GM12878 (cell line): ENCODE data around the gene FAM50A. TPM values are rescaled to one million over a fixed set of nuclear protein-coding genes. Genes with fewer than 3 reads are reported as not detected.

Experiments used
- ATF2 ChIP-seq: IDR thresholded peaks from 2 replicates; pipeline ENCODE4 v1.6.1; 2012; ENCODE audit warnings: low read length, inconsistent platforms
- ATF3 ChIP-seq: IDR thresholded peaks from 2 replicates; pipeline ENCODE4 v1.6.1; 2011; ENCODE audit warnings: low read depth, mild to moderate bottlenecking, low read length, moderate library complexity, borderline replicate concordance; ENCODE audit errors: extremely low read depth
- CBFB ChIP-seq: IDR thresholded peaks from 2 replicates; pipeline ENCODE4 v1.6.1; 2016; ENCODE audit warnings: antibody characterized with exemption, low read depth
- CBX5 ChIP-seq: sonication (generic); IDR thresholded peaks from 2 replicates; pipeline ENCODE4 v1.6.1; 2016; ENCODE audit warnings: low read depth, moderate library complexity, mild to moderate bottlenecking, inconsistent platforms
- DPF2 ChIP-seq: fragments of 450-650 bp; IDR thresholded peaks from 2 replicates; pipeline ENCODE4 v1.6.1; 2017; ENCODE audit warnings: mild to moderate bottlenecking
- ELK1 ChIP-seq: IDR thresholded peaks from 2 replicates; pipeline ENCODE4 v1.6.1; 2012; ENCODE audit warnings: low read depth, low read length, improper control_type of control experiment
- ESRRA ChIP-seq: IDR thresholded peaks from 2 replicates; pipeline ENCODE4 v1.6.1; 2012; ENCODE audit warnings: mild to moderate bottlenecking, low read length, improper control_type of control experiment
- FOS ChIP-seq: IDR thresholded peaks from 3 replicates; pipeline ENCODE4 v1.6.1; 2011; ENCODE audit warnings: borderline replicate concordance; ENCODE audit not compliant: insufficient read length; ENCODE audit errors: extremely low read depth
- GATAD2B ChIP-seq: fragments of 450-650 bp; conservative IDR thresholded peaks from 2 replicates; pipeline ENCODE4 v1.6.1; 2017; ENCODE audit warnings: low read depth, mild to moderate bottlenecking, moderate library complexity
- MXI1 ChIP-seq: fragments of 150-350 bp; IDR thresholded peaks from 2 replicates; pipeline ENCODE4 v1.6.1; 2011; ENCODE audit warnings: low read depth, mild to moderate bottlenecking, inconsistent platforms, low read length, improper control_type of control experiment
- NFXL1 ChIP-seq: fragments of 450-650 bp; IDR thresholded peaks from 2 replicates; pipeline ENCODE4 v1.6.1; 2017; ENCODE audit warnings: antibody characterized with exemption, mild to moderate bottlenecking, borderline replicate concordance
- NKRF ChIP-seq: fragments of 450-650 bp; conservative IDR thresholded peaks from 2 replicates; pipeline ENCODE4 v1.6.1; 2017; ENCODE audit warnings: mild to moderate bottlenecking, moderate library complexity
- PAX5 ChIP-seq: IDR thresholded peaks from 2 replicates; pipeline ENCODE4 v1.6.1; 2011; ENCODE audit warnings: low read depth, low read length, borderline replicate concordance
- POLR2A ChIP-seq: IDR thresholded peaks from 2 replicates; pipeline ENCODE4 v1.6.1; 2011; ENCODE audit warnings: low read depth, mild to moderate bottlenecking, low read length
- REST ChIP-seq: IDR thresholded peaks from 2 replicates; pipeline ENCODE4 v1.6.1; 2012; ENCODE audit warnings: mild to moderate bottlenecking, low read depth, low read length
- RFX5 ChIP-seq: IDR thresholded peaks from 2 replicates; pipeline ENCODE4 v1.6.1; 2011; ENCODE audit warnings: low read depth, low read length, improper control_type of control experiment
- RUNX3 ChIP-seq: IDR thresholded peaks from 2 replicates; pipeline ENCODE4 v1.6.1; 2012; ENCODE audit warnings: low read length, inconsistent platforms
- SP1 ChIP-seq: IDR thresholded peaks from one replicate; pipeline ENCODE4 v1.6.1; 2011; ENCODE audit warnings: low read depth, low read length
- TCF12 ChIP-seq: IDR thresholded peaks from 2 replicates; pipeline ENCODE4 v1.6.1; 2011; ENCODE audit warnings: low read depth, mild to moderate bottlenecking, low read length
- TCF7 ChIP-seq: IDR thresholded peaks from 2 replicates; pipeline ENCODE4 v1.6.1; 2014; ENCODE audit warnings: antibody characterized with exemption, borderline replicate concordance
- ZNF217 ChIP-seq: fragments of 450-650 bp; IDR thresholded peaks from 2 replicates; pipeline ENCODE4 v1.6.1; 2017; ENCODE audit warnings: antibody characterized with exemption, mild to moderate bottlenecking
- polyA plus RNA-seq, 11 experiments: library from polyadenylated mRNA; depleted of rRNA in 4 of 11; unstranded in 6 of 11; stranded (reverse) in 5 of 11; fragments of >200 nt; fragmentation: Nextera tagmentation in 4 of 11; fragmentation: Illumina TruSeq in 1 of 11; extraction: Ambion mirVana in 4 of 11; extraction: Trizol in 1 of 11; gene quantifications; 1 replicate in 1 of 11; 2 replicates in 10 of 11; pipeline versions ENCODE4 v1.2.1 to v1.2.3, GENCODE V29; 2011 to 2016; ENCODE audit warnings: inconsistent platforms in 2 of 11, missing spikeins in 2 of 11, low read depth in 1 of 11
- total RNA-seq, 4 experiments: library from RNA; depleted of rRNA in 3 of 4; stranded (reverse); fragments of >200 nt in 3 of 4; fragmentation: Illumina TruSeq in 1 of 4; extraction: Trizol in 1 of 4; gene quantifications; 2 replicates each; pipeline versions ENCODE4 v1.2.1 to v1.2.3, GENCODE V29; 2013 to 2021

FAM50A gene
- total and polyA plus RNA-seq, 10 of the 15 experiments (the other 5 are each of a cell fraction or from before 2014, with no cell fraction given) = 4.2 to 46.7 (median 34.6) TPM

GRCh38 chrX:154486396-154487207, 42.7 kb downstream of the FAM50A start, which contains the start of gene UBL4A (continued):
- no peak for TF ChIP-seq NFXL1
- no peak for TF ChIP-seq REST
- 0 out of 2 replicates have a peak, but pooled peaks have one; percentile 10 for TF ChIP-seq GATAD2B
- TF ChIP-seq RUNX3 = no peak
- TF ChIP-seq CBX5 = no peak
- TF ChIP-seq ATF2 = no peak
- no peak for TF ChIP-seq ESRRA
- no peak for TF ChIP-seq MXI1
- no peak for TF ChIP-seq ELK1
- TF ChIP-seq NKRF = peak; percentile 47; the same call in 1 of the 2 replicates
- TF ChIP-seq ZNF217 = no peak
- TF ChIP-seq ATF3 = no peak
- no peak for TF ChIP-seq CBFB
- TF ChIP-seq TCF12 = no peak
- TF ChIP-seq FOS = no peak
- no peak for TF ChIP-seq DPF2
- no peak for TF ChIP-seq RFX5
- no peak for TF ChIP-seq TCF7
- peak; percentile 66 for TF ChIP-seq POLR2A
- 0 out of 2 replicates have a peak, but pooled peaks have one; percentile 16 for TF ChIP-seq PAX5
- no peak for TF ChIP-seq SP1
